Measurements from ENCODE around the gene C2CD4A. TPM values are rescaled to one million over a fixed set of nuclear protein-coding genes. Genes with fewer than 3 reads are reported as not detected.

C2CD4A gene
- total RNA-seq, 1 donor from 2014 or later, result 0.05 TPM

GRCh38 chr15:62058327-62059028 is 8.3 kb upstream of the C2CD4A start:
- no peak for DNase-seq (ENCODE audit: low spot score)
- intact Hi-C loops (cut with DNase I), result no loop called here

- no peak for DNase-seq (ENCODE audit: low spot score)
- intact Hi-C loops (cut with DNase I), result no loop called here
Observed at GRCh38 chr15:62059108-62059815, 7.5 kb upstream of the C2CD4A start.

- intact Hi-C loops (cut with DNase I), result loop anchor here (10.0 kb wide), 2 partner anchors 185 to 195 kb away; no protein-coding TSS in a partner anchor
- DNase-seq (ENCODE audit: low spot score), result peak; percentile 80
Observed at GRCh38 chr15:62059816-62060112, 7.0 kb upstream of the C2CD4A start.

- intact Hi-C loops (cut with DNase I), result loop anchor here (10.0 kb wide), 2 partner anchors 186 to 194 kb away; no protein-coding TSS in a partner anchor
- peak; percentile 97 for DNase-seq (ENCODE audit: low spot score)
Observed at GRCh38 chr15:62060113-62060895, 6.5 kb upstream of the C2CD4A start, which contains the start of gene VPS13C. VPS13C (minus strand) TSS chr15:62060447; CDS start chr15:62060374, 73 bp downstream.

- no peak for DNase-seq (ENCODE audit: low spot score)
- intact Hi-C loops (cut with DNase I), result loop anchor here (10.0 kb wide), 2 partner anchors 186 to 194 kb away; no protein-coding TSS in a partner anchor
Observed at GRCh38 chr15:62060896-62061280, 5.9 kb upstream of the C2CD4A start.

- no peak for DNase-seq (ENCODE audit: low spot score)
- intact Hi-C loops (cut with DNase I), result loop anchor here (10.0 kb wide), 2 partner anchors 189 to 191 kb away; no protein-coding TSS in a partner anchor
Observed at GRCh38 chr15:62063825-62064635, 2.7 kb upstream of the C2CD4A start.

GRCh38 chr15:62067448-62068044 is 769 bp downstream of the C2CD4A start:
- DNase-seq (ENCODE audit: low spot score), result peak; percentile 80
- intact Hi-C loops (cut with DNase I), result loop anchor here (10.0 kb wide), 2 partner anchors 187 to 193 kb away; no protein-coding TSS in a partner anchor

- DNase-seq (ENCODE audit: low spot score), result peak; percentile 82
- intact Hi-C loops (cut with DNase I), result loop anchor here (10.0 kb wide), 2 partner anchors 187 to 193 kb away; no protein-coding TSS in a partner anchor
Observed at GRCh38 chr15:62068071-62068809, 1.5 kb downstream of the C2CD4A start.

GRCh38 chr15:62068810-62069167 is 2.0 kb downstream of the C2CD4A start:
- intact Hi-C loops (cut with DNase I), result loop anchor here (10.0 kb wide), 2 partner anchors 186 to 194 kb away; no protein-coding TSS in a partner anchor
- no peak for DNase-seq (ENCODE audit: low spot score)

- intact Hi-C loops (cut with DNase I), result loop anchor here (10.0 kb wide), 2 partner anchors 185 to 195 kb away; no protein-coding TSS in a partner anchor
Observed at GRCh38 chr15:62069551-62069950, 2.8 kb downstream of the C2CD4A start.

GRCh38 chr15:62071711-62072308 is 5.0 kb downstream of the C2CD4A start:
- intact Hi-C loops (cut with DNase I), result no loop called here
- DNase-seq (ENCODE audit: low spot score), result no peak

More at GRCh38 chr15:62069551-62069950, 2.8 kb downstream of the C2CD4A start:
- no peak for DNase-seq (ENCODE audit: low spot score)

- intact Hi-C loops (cut with DNase I), result no loop called here
Observed at GRCh38 chr15:62075595-62076277, 9.0 kb downstream of the C2CD4A start.

GRCh38 chr15:62079594-62079993 is 12.8 kb downstream of the C2CD4A start:
- intact Hi-C loops (cut with DNase I), result no loop called here
- DNase-seq (ENCODE audit: low spot score), result no peak

More at GRCh38 chr15:62075595-62076277, 9.0 kb downstream of the C2CD4A start:
- DNase-seq (ENCODE audit: low spot score), result no peak

- intact Hi-C loops (cut with DNase I), result no loop called here
Observed at GRCh38 chr15:62083194-62084154, 16.7 kb downstream of the C2CD4A start.

GRCh38 chr15:62085740-62086139 is 19.0 kb downstream of the C2CD4A start:
- intact Hi-C loops (cut with DNase I), result no loop called here
- no peak for DNase-seq (ENCODE audit: low spot score)

More at GRCh38 chr15:62083194-62084154, 16.7 kb downstream of the C2CD4A start:
- no peak for DNase-seq (ENCODE audit: low spot score)
